Ovary (tissue), 3 donors: ENCODE data around the gene PTPRJ.

Experiments
- CTCF ChIP-seq, 3 donors: fragments of 450-650 bp in 2 of 3; fragments of 200-600 bp in 1 of 3; IDR thresholded peaks; one replicate each; pipeline versions ENCODE4 v1.5.1 to v1.8.0; 2016 to 2022; ENCODE audit warnings: antibody characterized with exemption in 3 of 3, mild to moderate bottlenecking in 1 of 3
- EP300 ChIP-seq: sonication (generic); formaldehyde crosslinking; IDR thresholded peaks from one replicate; pipeline ENCODE4 v1.6.1; 2017; ENCODE audit warnings: antibody characterized with exemption
- POLR2A ChIP-seq: fragments of 450-650 bp; IDR thresholded peaks from one replicate; pipeline ENCODE4 v1.6.1; 2017; ENCODE audit warnings: antibody characterized with exemption, mild to moderate bottlenecking, moderate library complexity
- donor health status: DM: no; HTN: no; CAD: no.

GRCh38 chr11:48036011-48036410 is 55.7 kb downstream of the PTPRJ start:
- TF ChIP-seq POLR2A (no peak), CTCF (IDR thresholded peaks at IDR 0.05) (no peak), EP300 (no peak)
